NCI-H446 (cell line): ENCODE results near the gene CSF1R.

Experiments
- DNase-seq, 2 experiments: peaks; one replicate each; lab custom pipeline; 2025; lab: John Stamatoyannopoulos, UW

Gene CSF1R

DNA sequence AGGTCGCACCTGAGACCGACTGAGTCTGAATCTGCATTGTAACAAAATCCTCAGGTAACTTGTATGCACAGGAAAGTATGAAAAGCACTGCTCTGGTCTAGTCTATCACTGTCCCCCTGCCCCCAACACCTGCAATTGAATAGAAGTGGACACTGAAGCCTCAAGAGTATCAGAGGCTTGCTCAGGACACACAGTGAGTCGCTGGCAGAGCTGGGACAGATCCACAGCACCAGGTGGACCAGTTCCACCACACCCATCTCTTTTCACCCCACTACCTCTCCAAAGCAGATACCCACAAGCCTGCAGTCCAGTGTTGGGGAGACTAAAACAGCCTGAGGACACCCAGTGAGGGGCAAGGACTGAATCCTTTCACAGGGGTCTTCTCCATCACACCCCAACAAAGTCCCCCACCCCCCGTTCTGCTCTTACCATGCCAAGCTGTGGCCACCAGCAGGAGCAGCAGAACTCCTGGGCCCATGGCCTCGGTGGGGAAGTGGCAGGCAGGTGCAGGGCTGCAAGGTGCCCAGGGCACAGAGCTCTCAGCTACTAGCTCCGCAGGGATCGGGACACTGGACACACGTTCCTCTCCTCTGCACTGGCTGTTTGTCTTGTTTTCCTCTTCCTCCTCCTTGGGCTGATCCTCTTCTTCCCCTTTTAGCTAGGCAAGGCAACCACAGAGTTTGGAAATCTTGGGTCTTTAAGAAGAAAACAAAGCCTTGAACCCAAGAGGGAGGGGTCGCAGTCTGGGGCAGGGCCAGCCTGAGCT is at the start of gene CSF1R:
Gene CSF1R (minus strand): TSS at position 605 of the 766 bp plus-strand sequence. CDS start 127 bp downstream, at position 478.
- DNase-seq, result no peak

- no peak for DNase-seq
Measured at GRCh38 chr5:150135557-150136304, 49.4 kb upstream of the CSF1R start.

- DNase-seq, result no peak
Measured at GRCh38 chr5:150134198-150134588, 47.8 kb upstream of the CSF1R start.

DNA sequence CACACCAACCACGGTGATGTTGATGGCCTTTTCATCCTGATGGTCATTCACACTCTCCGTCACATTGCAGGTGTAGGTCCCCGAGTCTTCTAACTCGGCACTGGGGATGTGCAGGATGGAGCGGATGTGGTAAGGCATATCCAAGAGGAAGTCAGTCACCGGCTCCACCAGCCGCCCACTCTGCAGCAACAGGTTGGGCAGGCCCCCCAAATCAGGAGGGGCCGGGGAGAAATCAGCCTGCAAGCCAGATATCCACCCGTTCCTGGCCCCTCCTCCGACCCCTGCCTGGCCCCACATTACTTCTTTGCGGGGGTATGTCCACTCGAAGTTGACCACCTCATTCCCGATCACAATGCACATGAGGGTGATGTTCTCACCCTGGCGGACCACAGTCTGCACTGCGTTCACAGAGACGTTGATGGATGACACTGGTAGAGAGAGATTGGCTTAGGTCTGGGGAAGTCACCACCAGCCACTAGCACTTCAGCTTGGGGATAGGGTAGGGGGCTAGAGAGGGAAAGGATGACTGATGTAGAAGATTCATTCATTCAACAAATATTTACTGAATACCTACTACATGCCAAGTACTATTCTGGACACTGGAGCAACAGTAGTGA is 47.3 kb upstream of the CSF1R start:
- no peak for DNase-seq

DNA sequence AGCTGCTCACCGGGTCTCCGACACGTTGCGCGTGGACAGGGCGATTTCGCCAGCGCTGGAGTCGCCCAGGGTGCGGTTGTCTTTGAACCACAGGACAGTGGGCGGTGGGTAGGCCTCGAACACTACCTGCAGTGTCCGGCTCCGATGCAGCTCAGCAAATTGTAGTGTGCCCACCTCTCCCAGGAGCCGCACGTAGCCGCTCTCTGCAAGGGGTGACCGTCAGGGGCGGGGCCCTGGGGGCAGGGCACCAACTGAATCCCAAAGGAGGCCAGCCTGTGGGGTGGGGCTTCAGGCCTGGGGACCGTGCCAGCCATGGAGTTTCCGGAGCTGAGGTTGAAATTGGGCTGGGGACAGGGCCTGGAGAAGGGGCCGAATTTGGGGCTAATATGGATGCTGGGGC is 46.4 kb upstream of the CSF1R start:
- no peak for DNase-seq

- DNase-seq, result no peak
Measured at GRCh38 chr5:150131978-150132694, 45.8 kb upstream of the CSF1R start.

DNA sequence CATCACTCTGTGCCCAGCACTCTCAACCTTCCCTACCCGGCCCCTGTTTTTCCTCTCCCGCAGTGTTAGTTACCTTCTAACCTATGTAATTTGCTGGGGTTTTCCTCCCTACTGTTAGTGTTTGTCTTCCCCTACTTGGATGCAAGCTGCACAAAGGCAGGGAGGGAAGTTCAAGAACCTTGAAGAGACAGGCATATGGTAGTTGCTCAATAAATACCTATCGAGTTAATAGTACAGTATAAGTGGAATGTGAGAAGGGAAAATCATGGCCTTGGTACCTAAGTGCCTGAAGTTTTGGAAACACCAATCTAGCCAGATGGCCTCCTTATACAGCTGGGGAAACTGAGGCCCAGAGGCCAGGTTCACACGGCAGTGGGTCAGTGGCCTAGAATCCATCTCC is 45.1 kb upstream of the CSF1R start:
- DNase-seq, result no peak

- no peak for DNase-seq
Measured at GRCh38 chr5:150130493-150130922, 44.2 kb upstream of the CSF1R start.

DNA sequence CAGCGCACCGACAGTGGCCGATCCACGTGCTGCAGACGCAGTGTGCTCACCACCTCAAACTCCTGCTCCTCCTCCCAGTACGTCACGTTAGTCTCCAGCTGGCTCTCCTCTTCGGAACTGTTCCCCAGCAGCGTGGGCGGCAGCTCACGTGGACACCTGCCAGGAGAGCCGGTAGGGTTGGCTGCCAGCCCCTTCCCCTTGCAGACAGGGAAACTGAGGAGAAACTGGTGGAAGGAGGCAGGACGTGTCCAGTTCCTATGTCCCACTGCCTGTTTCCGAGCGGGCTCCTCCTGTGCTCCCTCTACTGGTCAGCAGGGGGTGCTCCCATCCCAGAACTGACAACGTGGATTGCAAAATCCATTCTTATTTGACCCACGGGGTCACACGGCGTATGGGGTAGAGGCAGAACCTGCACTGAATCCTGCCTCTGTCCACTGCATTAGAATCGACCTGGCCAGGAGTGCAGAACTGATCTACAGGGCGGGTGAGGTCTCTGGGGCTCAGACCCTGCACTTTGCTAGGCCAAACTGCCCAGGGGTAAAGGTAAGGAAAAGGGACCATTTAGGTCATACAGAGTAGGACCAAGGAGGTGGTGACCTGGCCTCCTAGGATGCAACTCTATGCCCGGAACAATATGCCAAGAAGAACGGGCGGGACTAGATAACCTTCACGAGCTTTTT is 43.6 kb upstream of the CSF1R start:
- peak; percentile 47 to 61 for DNase-seq

- no peak for DNase-seq
Measured at GRCh38 chr5:150129454-150129812, 43.1 kb upstream of the CSF1R start.

GRCh38 chr5:150126921-150127265 is 40.5 kb upstream of the CSF1R start:
- no peak for DNase-seq

- no peak for DNase-seq
Measured at GRCh38 chr5:150126199-150126920, 40.0 kb upstream of the CSF1R start.

GRCh38 chr5:150125334-150125733 is 39.0 kb upstream of the CSF1R start:
- DNase-seq, result no peak

DNA sequence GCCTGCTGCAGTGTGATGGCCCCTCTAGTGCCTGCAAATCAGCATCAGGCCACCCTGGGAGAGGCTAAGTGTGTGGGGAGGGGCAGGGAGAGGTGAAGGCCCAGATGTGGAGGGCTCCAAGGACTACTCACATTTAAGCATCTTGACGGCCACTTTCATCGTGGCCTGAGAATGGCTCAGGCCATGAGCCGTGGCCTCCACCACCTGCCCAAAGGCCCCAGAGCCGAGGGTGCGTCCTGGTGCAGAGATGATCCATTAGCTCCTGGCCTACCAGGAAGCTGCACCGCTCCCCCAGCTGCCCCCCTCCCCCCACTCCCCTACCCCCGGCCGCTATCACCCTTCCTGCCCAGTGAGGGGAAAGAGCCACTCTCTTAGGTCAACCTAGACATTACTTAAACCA is 38.2 kb upstream of the CSF1R start:
- no peak for DNase-seq

DNA sequence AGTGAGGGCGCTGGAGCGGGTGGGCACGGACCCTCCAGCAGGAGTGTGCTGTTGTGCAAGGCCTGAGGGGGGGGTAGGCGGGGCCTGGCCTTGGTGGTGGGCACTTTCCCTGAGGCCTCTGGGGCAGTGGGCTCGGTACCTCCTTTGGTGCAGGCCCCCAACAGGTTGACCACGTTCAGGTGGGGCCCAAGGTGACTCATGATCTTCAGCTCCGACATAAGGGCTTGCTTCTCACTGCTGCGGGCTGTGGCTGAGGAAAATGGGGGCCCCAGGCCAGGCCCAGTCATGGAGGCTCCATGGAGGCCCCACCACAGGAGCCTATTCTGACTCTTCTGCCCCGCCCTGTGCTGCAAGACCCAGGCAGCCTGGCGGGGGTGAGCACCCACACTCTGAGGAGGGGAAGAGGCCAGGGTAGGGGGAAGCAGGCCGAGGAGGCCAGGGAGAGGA is 37.8 kb upstream of the CSF1R start:
- DNase-seq, result no peak

DNA sequence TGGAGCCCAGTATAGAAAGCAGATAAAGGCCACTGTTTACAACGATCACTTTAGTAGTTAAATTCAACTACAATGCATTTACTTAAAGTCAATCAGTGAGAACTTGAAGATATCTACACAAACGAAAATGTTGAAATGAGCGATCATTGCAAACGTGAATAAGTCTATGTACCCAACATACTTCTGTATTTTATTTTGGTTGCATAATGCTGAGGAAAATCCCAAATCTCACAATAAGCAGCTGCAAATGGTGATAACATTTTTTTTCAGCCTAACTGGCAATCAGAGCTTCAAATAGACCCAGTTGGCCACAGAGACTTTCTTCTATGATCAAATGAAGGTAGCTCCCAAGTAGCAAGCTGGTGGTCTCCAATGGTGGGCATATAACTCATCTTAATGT is 37.2 kb upstream of the CSF1R start:
- no peak for DNase-seq

- DNase-seq, result no peak
Measured at GRCh38 chr5:150122536-150123481, 36.5 kb upstream of the CSF1R start.

GRCh38 chr5:150122158-150122510 is 35.8 kb upstream of the CSF1R start:
- no peak for DNase-seq

GRCh38 chr5:150121448-150122157 is 35.2 kb upstream of the CSF1R start:
- DNase-seq, result no peak
